HG02840 (cell line): Measurements from ENCODE around the gene PM20D1.

Source experiments
- ATAC-seq: cut with Tn5 transposase; IDR thresholded peaks from one replicate; pipeline ENCODE4 v1.9.1; 2021; ENCODE audit warnings: mild to moderate bottlenecking, moderate library complexity, moderate number of reproducible peaks; ENCODE audit not compliant: unreplicated experiment, low FRiP score

The PM20D1 gene

DNA sequence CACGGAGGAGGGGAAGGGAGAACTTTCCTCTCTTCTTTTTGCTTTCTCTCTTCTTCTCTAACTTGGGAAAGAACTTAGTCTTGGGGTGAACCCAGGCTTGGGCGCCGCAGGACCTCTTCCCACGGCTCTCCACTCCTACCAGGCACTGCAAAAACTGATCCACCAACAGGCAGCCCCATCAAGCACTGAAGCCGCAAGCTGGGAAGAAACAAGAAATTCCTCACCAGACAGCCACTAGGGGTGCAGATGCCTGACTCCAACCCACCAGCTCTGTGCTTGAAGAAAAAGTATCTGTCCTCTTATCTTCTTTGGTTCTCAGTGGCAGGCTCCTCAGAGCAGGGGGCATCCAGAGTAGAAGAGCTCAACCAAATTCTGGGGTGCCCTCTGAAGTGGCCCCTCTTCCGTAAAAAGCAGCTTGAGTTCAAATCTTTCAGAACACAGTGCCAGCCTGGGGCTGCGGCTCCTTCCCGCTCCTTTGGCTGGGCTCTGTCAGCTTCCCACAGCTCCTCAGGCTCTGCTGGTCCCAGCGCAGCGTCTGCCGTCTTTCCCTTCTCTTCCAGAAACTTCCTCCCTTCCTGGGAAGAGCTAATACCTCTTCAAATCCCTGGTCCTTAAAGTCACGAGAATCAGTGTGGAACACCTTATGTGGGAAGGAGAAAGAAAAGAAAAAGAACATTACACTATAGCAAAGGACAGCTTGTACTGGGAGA is 39.3 kb downstream of the PM20D1 start:
- ATAC-seq: no peak

- ATAC-seq: no peak
Observed at GRCh38 chr1:205809942-205810345, 40.0 kb downstream of the PM20D1 start.

DNA sequence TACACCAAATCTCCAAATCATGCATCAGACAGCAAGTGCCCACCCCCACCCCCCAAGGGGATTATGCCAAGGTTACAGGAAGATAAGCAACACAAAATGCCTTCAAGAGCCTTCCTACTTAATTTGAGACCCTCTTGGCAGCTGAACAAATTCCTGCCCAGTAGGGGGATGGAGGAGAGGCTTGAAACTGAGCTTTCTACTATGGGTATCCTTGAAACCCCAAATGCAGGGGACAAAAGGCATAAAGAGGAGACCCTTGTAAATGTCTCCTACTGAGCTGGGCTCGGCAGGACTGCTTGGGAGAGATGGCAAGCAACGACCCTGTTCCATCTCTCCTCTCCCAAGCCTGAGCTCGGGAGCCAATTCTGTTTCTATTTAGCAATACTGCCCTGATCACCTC is 40.5 kb downstream of the PM20D1 start:
- no peak for ATAC-seq

GRCh38 chr1:205805082-205805711 is 44.7 kb downstream of the PM20D1 start:
- no peak for ATAC-seq

DNA sequence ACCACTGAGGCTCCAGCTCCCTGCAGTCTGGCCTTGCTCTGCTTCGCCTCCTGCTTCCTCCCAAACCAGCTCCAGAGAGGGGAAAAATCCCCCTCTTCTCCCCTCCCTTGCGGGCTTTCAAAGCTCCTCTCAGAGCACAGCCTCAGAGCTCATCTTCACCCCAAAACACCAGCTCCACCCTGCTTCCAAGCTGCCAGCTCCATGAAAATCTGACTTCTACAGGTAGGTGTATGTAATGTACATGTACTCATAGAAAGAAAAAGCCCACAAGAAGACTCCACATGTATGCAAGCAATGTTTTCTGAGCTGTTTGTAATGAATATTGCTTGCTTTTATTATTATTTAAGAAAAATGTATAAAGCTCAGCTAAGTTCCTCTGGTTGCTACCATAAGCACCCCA is 45.3 kb downstream of the PM20D1 start:
- ATAC-seq: no peak

DNA sequence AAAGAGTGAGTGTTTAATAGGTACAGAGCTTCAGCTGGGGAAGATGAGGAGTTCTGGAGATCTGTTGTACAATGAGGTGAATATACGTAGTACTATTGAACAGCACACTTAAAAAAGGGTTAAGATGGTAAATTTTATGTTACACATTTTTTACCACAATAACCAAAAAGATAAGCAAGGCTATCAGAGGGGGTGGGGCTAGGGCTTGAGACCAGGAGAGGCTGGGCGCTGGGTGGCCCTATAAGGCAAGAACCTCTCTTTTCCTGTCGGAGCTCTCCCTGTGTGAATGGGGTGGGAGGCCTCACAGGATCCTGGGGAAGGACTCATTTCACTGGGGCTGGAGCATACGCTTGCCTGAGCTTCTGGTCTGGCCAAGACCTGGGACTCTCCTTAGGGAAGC is 45.9 kb downstream of the PM20D1 start:
- no peak for ATAC-seq

DNA sequence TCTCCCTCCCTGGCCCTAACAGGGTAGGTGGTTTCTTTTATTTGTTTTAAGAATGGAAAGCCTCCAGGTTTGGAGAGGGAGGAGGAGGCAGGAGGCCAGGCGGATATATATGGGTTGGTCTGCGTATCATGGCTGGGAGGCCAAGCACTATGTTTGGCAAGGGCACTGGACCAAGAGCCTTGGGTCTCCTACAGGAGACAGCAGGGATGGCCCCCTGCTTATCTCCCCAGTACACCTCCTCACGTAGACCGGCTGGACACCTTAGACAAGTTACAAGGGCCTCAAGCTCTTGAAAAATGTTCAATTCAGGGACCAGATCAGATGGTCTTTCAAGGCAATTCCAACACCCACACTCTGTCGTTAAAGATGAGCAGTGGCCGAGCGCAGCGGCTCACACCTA is 47.9 kb downstream of the PM20D1 start:
- ATAC-seq: no peak

- ATAC-seq: no peak
Observed at GRCh38 chr1:205800981-205801703, 48.8 kb downstream of the PM20D1 start.

DNA sequence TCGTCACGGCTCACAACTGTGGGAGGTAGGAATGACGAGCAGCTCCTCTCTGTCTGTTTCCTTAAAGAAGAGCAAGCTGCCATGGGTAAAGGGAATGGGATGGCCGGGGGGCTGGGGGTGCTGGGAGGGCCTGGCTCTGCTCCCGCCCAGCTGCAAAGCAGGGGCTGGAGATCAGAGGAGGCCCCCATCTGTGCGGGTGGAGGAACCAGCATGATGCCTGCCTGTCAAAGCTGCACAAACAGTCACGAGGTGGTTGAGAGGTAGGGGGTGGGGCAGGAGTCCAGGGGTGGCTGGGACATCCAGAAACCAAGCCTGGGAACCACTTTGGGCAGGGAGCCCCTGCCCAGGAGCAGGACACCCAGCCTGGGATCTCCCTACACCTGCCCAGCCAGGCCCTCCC is 49.5 kb downstream of the PM20D1 start:
- ATAC-seq: no peak

- no peak for ATAC-seq
Observed at GRCh38 chr1:205798577-205798976, 51.4 kb downstream of the PM20D1 start.

GRCh38 chr1:205797168-205797567 is 52.8 kb downstream of the PM20D1 start:
- ATAC-seq: no peak

DNA sequence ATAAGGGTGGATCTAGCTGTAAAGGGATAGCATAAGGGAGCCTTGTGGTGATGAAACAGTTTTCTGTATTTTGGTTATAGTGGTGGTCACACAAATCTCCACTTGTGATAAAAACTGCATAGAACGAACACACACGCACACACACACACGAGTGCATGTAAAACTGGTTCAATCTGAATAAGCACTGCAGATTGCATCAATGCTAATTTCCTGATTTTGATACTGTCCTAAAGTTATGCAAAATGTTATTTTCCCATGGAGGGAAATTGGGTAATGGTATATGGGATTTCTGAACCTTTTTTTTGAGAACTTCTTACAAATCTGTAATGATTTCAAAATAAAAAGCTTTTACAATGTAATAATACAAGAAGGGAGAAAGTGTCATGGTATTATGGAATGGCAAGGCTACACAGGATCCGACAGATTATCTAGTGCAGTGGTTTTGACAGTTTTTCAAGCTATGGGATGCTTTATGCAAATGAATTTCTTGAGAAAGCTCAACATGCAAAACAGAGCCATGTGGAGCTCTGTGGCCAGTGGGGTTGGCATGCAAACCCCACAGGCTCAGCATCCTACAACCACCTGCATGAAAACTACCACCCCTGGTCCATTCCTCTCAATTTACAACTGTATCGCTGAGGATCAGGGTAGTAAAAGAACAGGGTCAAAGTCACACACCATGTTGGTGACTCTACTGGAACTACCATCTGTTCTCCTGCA is 55.8 kb downstream of the PM20D1 start:
- ATAC-seq: no peak

DNA sequence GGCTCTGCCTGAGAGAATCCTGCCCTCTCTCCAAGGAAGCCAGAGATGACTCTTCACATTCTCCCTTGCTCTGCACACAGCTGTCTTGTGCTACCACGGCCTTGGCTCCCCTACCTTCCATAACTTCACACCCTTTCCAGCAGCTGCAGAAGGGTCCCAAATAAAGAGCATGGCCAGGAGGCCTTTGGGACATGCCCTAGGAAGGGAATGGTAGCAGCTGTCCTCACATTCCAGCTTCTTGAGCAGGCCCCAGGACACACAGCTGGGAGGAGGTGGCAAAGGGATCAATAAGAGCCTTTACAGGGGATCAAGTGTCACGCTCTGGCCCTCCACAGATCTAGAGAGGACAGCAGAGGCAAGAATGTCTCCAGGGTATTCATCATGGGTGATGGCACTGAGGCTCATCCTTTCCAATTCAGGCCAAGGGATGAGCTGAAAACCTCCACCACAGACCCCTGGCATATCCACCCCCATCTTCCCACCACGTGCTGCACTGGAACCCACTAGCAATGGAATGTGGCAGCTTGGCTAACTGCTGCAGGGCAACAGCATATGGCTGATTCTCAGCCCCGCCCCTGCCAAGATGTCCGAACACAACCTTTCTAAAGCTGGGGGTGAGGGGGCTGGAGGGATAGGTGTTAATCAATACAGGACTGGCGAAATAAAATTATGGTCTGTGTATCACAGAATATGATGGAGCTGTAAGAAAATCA is 56.8 kb downstream of the PM20D1 start:
- ATAC-seq: no peak

GRCh38 chr1:205792481-205792881 is 57.5 kb downstream of the PM20D1 start:
- ATAC-seq: peak; percentile 60

- ATAC-seq: no peak
Observed at GRCh38 chr1:205791568-205792180, 58.3 kb downstream of the PM20D1 start.

- ATAC-seq: no peak
Observed at GRCh38 chr1:205787287-205787916, 62.5 kb downstream of the PM20D1 start.

- no peak for ATAC-seq
Observed at GRCh38 chr1:205786601-205787000, 63.3 kb downstream of the PM20D1 start.

DNA sequence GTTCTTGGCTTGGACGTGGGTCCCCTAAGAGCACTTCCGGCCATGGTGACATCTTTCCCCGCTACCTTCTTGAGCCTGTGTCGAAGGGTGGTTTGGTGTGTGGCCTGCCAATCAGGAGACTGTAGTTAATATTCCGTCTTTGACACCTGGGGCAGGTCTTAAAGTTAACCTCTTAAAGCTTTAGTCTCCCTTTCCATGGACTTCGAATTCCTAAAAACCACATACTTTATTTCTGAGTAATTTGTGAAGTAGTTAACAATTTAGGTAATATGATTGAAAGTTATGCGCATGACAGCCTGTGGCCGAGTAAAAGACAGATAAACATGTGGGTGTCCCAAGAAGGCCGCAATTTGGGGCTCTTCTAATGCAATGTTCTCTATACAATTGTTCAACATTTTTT is 64.5 kb downstream of the PM20D1 start:
- ATAC-seq: no peak

GRCh38 chr1:205783904-205784303 is 66.0 kb downstream of the PM20D1 start:
- no peak for ATAC-seq

GRCh38 chr1:205783433-205783795 is 66.5 kb downstream of the PM20D1 start:
- no peak for ATAC-seq
